ENCODE measurements around the gene PPP2R2C.

The PPP2R2C gene

GRCh38 chr4:6338175-6338950 is 134.1 kb downstream of the PPP2R2C start:
- H3K4me3 ChIP-seq (ENCODE audit: low read depth, low read length): no peak overlapping the region
- no peaks in the 10 kb centered on the region for H3K9me3 ChIP-seq (ENCODE audit: control insufficient read depth, insufficient read depth, low read length)
- H3K36me3 ChIP-seq (ENCODE audit: control insufficient read depth, insufficient read depth, low read length): no peaks in the 10 kb centered on the region
- 0 out of 2 replicates have a peak, but pooled peaks cover 4% of the 10 kb centered on the region for H3K4me1 ChIP-seq (ENCODE audit: control insufficient read depth, insufficient read depth, low read length)
- H3K9ac ChIP-seq (ENCODE audit: low read depth, low read length): no peak overlapping the region
- H3K27ac ChIP-seq (ENCODE audit: low read depth, low read length): no peak overlapping the region
- no peaks in the 10 kb centered on the region for H3K27me3 ChIP-seq (ENCODE audit: control insufficient read depth, insufficient read depth, low read length)

- H3K9ac ChIP-seq (ENCODE audit: low read depth, low read length): no peak overlapping the region
- 0 out of 2 replicates have a peak, but pooled peaks cover 4% of the 10 kb centered on the region for H3K4me1 ChIP-seq (ENCODE audit: control insufficient read depth, insufficient read depth, low read length)
- no peak overlapping the region for H3K4me3 ChIP-seq (ENCODE audit: low read depth, low read length)
- H3K27ac ChIP-seq (ENCODE audit: low read depth, low read length): no peak overlapping the region
- no peaks in the 10 kb centered on the region for H3K27me3 ChIP-seq (ENCODE audit: control insufficient read depth, insufficient read depth, low read length)
- no peaks in the 10 kb centered on the region for H3K9me3 ChIP-seq (ENCODE audit: control insufficient read depth, insufficient read depth, low read length)
- H3K36me3 ChIP-seq (ENCODE audit: control insufficient read depth, insufficient read depth, low read length): no peaks in the 10 kb centered on the region
These were observed 135.0 kb downstream of the PPP2R2C start for GRCh38 chr4:6337331-6337935.

- Histone ChIP-seq H3K9me3 (ENCODE audit: control insufficient read depth, insufficient read depth, low read length) (no peaks in the 10 kb centered on the region), H3K27me3 (ENCODE audit: control insufficient read depth, insufficient read depth, low read length) (no peaks in the 10 kb centered on the region), H3K36me3 (ENCODE audit: control insufficient read depth, insufficient read depth, low read length) (no peaks in the 10 kb centered on the region), H3K4me3 (ENCODE audit: low read depth, low read length) (no peak overlapping the region), H3K27ac (ENCODE audit: low read depth, low read length) (no peak overlapping the region), H3K4me1 (ENCODE audit: control insufficient read depth, insufficient read depth, low read length) (0 out of 2 replicates have a peak, but pooled peaks cover 4% of the 10 kb centered on the region), H3K9ac (ENCODE audit: low read depth, low read length) (no peak overlapping the region)
These were observed 136.2 kb downstream of the PPP2R2C start for GRCh38 chr4:6336166-6336565.

GRCh38 chr4:6335040-6335590 is 137.3 kb downstream of the PPP2R2C start:
- no peak overlapping the region for H3K9ac ChIP-seq (ENCODE audit: low read depth, low read length)
- 0 out of 2 replicates have a peak, but pooled peaks cover 4% of the 10 kb centered on the region for H3K4me1 ChIP-seq (ENCODE audit: control insufficient read depth, insufficient read depth, low read length)
- no peak overlapping the region for H3K27ac ChIP-seq (ENCODE audit: low read depth, low read length)
- no peaks in the 10 kb centered on the region for H3K36me3 ChIP-seq (ENCODE audit: control insufficient read depth, insufficient read depth, low read length)
- H3K27me3 ChIP-seq (ENCODE audit: control insufficient read depth, insufficient read depth, low read length): no peaks in the 10 kb centered on the region
- H3K4me3 ChIP-seq (ENCODE audit: low read depth, low read length): no peak overlapping the region
- no peaks in the 10 kb centered on the region for H3K9me3 ChIP-seq (ENCODE audit: control insufficient read depth, insufficient read depth, low read length)

GRCh38 chr4:6334203-6334887 is 138.1 kb downstream of the PPP2R2C start:
- no peaks in the 10 kb centered on the region for H3K9me3 ChIP-seq (ENCODE audit: control insufficient read depth, insufficient read depth, low read length)
- 0 out of 2 replicates have a peak, but pooled peaks cover 4% of the 10 kb centered on the region for H3K4me1 ChIP-seq (ENCODE audit: control insufficient read depth, insufficient read depth, low read length)

GRCh38 chr4:6333301-6334202 is 138.9 kb downstream of the PPP2R2C start:
- Histone ChIP-seq H3K27me3 (ENCODE audit: control insufficient read depth, insufficient read depth, low read length) (no peaks in the 10 kb centered on the region), H3K27ac (ENCODE audit: low read depth, low read length) (no peak overlapping the region), H3K36me3 (ENCODE audit: control insufficient read depth, insufficient read depth, low read length) (no peaks in the 10 kb centered on the region), H3K4me3 (ENCODE audit: low read depth, low read length) (no peak overlapping the region), H3K9ac (ENCODE audit: low read depth, low read length) (no peak overlapping the region), H3K4me1 (ENCODE audit: control insufficient read depth, insufficient read depth, low read length) (0 out of 2 replicates have a peak, but pooled peaks cover 4% of the 10 kb centered on the region), H3K9me3 (ENCODE audit: control insufficient read depth, insufficient read depth, low read length) (no peaks in the 10 kb centered on the region)

More at GRCh38 chr4:6334203-6334887, 138.1 kb downstream of the PPP2R2C start:
- H3K36me3 ChIP-seq (ENCODE audit: control insufficient read depth, insufficient read depth, low read length): no peaks in the 10 kb centered on the region
- no peak overlapping the region for H3K9ac ChIP-seq (ENCODE audit: low read depth, low read length)
- no peak overlapping the region for H3K27ac ChIP-seq (ENCODE audit: low read depth, low read length)
- H3K4me3 ChIP-seq (ENCODE audit: low read depth, low read length): no peak overlapping the region
- no peaks in the 10 kb centered on the region for H3K27me3 ChIP-seq (ENCODE audit: control insufficient read depth, insufficient read depth, low read length)

GRCh38 chr4:6332669-6333050 is 139.8 kb downstream of the PPP2R2C start:
- Histone ChIP-seq H3K27ac (ENCODE audit: low read depth, low read length) (no peak overlapping the region), H3K4me3 (ENCODE audit: low read depth, low read length) (no peak overlapping the region), H3K9me3 (ENCODE audit: control insufficient read depth, insufficient read depth, low read length) (no peaks in the 10 kb centered on the region), H3K4me1 (ENCODE audit: control insufficient read depth, insufficient read depth, low read length) (0 out of 2 replicates have a peak, but pooled peaks cover 4% of the 10 kb centered on the region), H3K36me3 (ENCODE audit: control insufficient read depth, insufficient read depth, low read length) (no peaks in the 10 kb centered on the region), H3K9ac (ENCODE audit: low read depth, low read length) (no peak overlapping the region), H3K27me3 (ENCODE audit: control insufficient read depth, insufficient read depth, low read length) (no peaks in the 10 kb centered on the region)

- Histone ChIP-seq H3K9ac (ENCODE audit: low read depth, low read length) (no peak overlapping the region), H3K9me3 (ENCODE audit: control insufficient read depth, insufficient read depth, low read length) (no peaks in the 10 kb centered on the region), H3K4me1 (ENCODE audit: control insufficient read depth, insufficient read depth, low read length) (no peaks in the 10 kb centered on the region), H3K27me3 (ENCODE audit: control insufficient read depth, insufficient read depth, low read length) (no peaks in the 10 kb centered on the region), H3K4me3 (ENCODE audit: low read depth, low read length) (no peak overlapping the region), H3K27ac (ENCODE audit: low read depth, low read length) (no peak overlapping the region), H3K36me3 (ENCODE audit: control insufficient read depth, insufficient read depth, low read length) (no peaks in the 10 kb centered on the region)
These were observed 140.3 kb downstream of the PPP2R2C start for GRCh38 chr4:6332042-6332668.

GRCh38 chr4:6331468-6331867 is 140.9 kb downstream of the PPP2R2C start:
- H3K9me3 ChIP-seq (ENCODE audit: control insufficient read depth, insufficient read depth, low read length): no peaks in the 10 kb centered on the region
- H3K4me3 ChIP-seq (ENCODE audit: low read depth, low read length): no peak overlapping the region
- no peaks in the 10 kb centered on the region for H3K36me3 ChIP-seq (ENCODE audit: control insufficient read depth, insufficient read depth, low read length)
- no peak overlapping the region for H3K9ac ChIP-seq (ENCODE audit: low read depth, low read length)
- no peak overlapping the region for H3K27ac ChIP-seq (ENCODE audit: low read depth, low read length)
- H3K4me1 ChIP-seq (ENCODE audit: control insufficient read depth, insufficient read depth, low read length): no peaks in the 10 kb centered on the region
- no peaks in the 10 kb centered on the region for H3K27me3 ChIP-seq (ENCODE audit: control insufficient read depth, insufficient read depth, low read length)

GRCh38 chr4:6331018-6331417 is 141.4 kb downstream of the PPP2R2C start:
- Histone ChIP-seq H3K9ac (ENCODE audit: low read depth, low read length) (no peak overlapping the region), H3K4me1 (ENCODE audit: control insufficient read depth, insufficient read depth, low read length) (no peaks in the 10 kb centered on the region), H3K27ac (ENCODE audit: low read depth, low read length) (no peak overlapping the region), H3K27me3 (ENCODE audit: control insufficient read depth, insufficient read depth, low read length) (no peaks in the 10 kb centered on the region), H3K4me3 (ENCODE audit: low read depth, low read length) (no peak overlapping the region), H3K36me3 (ENCODE audit: control insufficient read depth, insufficient read depth, low read length) (no peaks in the 10 kb centered on the region), H3K9me3 (ENCODE audit: control insufficient read depth, insufficient read depth, low read length) (no peaks in the 10 kb centered on the region)

Measured in HUES48 (cell line).